Thoracic aorta (tissue), 2 donors: ENCODE results near the gene UBE2H. TPM values are rescaled to one million over a fixed set of nuclear protein-coding genes. Genes with fewer than 3 reads are reported as not detected.
"Not testable (repeated sequence)": the region's sequence is repeated elsewhere in the genome, so short reads cannot be mapped to it uniquely, and the experiment has no call there.

Experiments
- ATAC-seq: fragments of 150-250 bp; one replicate; pipeline ENCODE4 v1.8.0; 2017; ENCODE audit warnings: low read depth; ENCODE audit not compliant: insufficient number of reproducible peaks, low FRiP score
- DNase-seq: peaks from one replicate; pipeline ENCODE4 v3.0.0-alpha.2; 2020; ENCODE audit warnings: low spot score
- H3K27ac ChIP-seq, 2 donors: fragments of 200-600 bp; sonication (generic); 1 replicate in 1 of 2; 2 replicates in 1 of 2; pipeline ENCODE4 v1.5.1; 2016; ENCODE audit warnings: mild to moderate bottlenecking in 2 of 2, moderate library complexity in 2 of 2
- H3K27me3 ChIP-seq: fragments of 200-600 bp; sonication (generic); replicated peaks from 2 replicates; pipeline ENCODE4 v1.6.0; 2016; ENCODE audit warnings: mild to moderate bottlenecking; ENCODE audit not compliant: insufficient read depth
- H3K36me3 ChIP-seq: fragments of 200-600 bp; sonication (generic); one replicate; pipeline ENCODE4 v1.5.1; 2016
- H3K4me1 ChIP-seq, 2 donors: fragments of 200-600 bp; sonication (generic); 1 replicate in 1 of 2; 2 replicates in 1 of 2; pipeline versions ENCODE4 v1.5.1 to v1.6.0; 2016; ENCODE audit warnings: low read depth in 2 of 2, mild to moderate bottlenecking in 1 of 2; ENCODE audit not compliant: control insufficient read depth in 1 of 2
- H3K4me3 ChIP-seq: fragments of 200-600 bp; sonication (generic); 2 replicates; pipeline ENCODE4 v1.5.1; 2016; ENCODE audit warnings: mild to moderate bottlenecking
- H3K9me3 ChIP-seq: fragments of 200-600 bp; sonication (generic); 2 replicates; pipeline ENCODE4 v1.5.1; 2016
- total RNA-seq, 2 donors: library from RNA; depleted of rRNA; stranded (reverse); fragments of >200 nt; gene quantifications; one replicate each; pipeline versions ENCODE4 v1.1.0 to v1.2.3, GENCODE V29; 2016
- TF ChIP-seq, protein P1 (sequence below): fragments of 200-600 bp; sonication (generic); IDR thresholded peaks from one replicate; pipeline ENCODE4 v1.5.1; 2019; ENCODE audit warnings: antibody characterized with exemption

The UBE2H gene
- total RNA-seq, 2 donors from 2014 or later = 136 to 158 TPM

DNA sequence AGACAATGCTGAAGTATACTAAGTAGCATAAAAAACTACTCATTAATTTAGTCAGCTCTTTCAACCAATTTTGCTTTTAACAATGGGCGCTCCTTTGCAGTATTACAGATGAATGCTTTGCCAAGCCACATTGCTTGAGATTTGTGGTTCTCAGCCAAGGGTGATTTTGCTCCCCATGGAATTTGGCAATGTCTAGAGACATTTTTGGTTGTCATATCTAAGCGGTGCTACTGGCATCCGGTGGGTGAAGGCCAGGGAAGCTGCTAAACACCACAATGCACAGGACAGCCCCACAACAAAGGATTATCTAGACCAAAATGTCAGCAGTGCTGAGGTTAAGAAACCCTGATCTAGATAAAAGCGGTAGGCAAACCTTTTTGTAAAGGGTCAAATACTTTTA, 112.0 kb downstream of the UBE2H start:
- Histone ChIP-seq H3K27ac (peak overlapping the region; percentile 26 to 42), H3K27me3 (no peaks in the 10 kb centered on the region)

DNA sequence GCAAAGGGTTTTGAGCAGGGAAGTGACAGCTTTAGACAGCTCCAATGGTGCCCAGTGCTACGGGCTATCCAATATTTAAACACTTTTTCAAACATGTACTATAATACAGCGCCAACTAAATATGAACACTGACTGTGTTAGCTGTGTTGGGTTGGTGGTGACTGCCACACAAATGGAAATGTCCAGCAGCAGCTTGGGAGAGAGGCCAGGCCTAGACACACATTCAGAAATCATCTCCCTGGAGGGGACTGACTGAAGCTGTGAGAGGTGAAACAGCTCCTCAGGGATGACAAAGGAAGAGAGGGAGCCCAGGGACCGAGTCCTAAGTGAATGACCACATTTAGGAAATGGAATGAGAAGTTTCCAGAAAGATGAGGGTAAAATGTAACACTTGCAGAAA, 115.8 kb downstream of the UBE2H start:
- Histone ChIP-seq H3K4me1 (peaks cover 20 to 50% of the 10 kb centered on the region in 2 donors), H3K4me3 (no peak overlapping the region), H3K27ac (no peak overlapping the region), H3K27me3 (no peaks in the 10 kb centered on the region), H3K9me3 (no peaks in the 10 kb centered on the region), H3K36me3 (peaks cover 9% of the 10 kb centered on the region)
- TF ChIP-seq, protein P1, sequence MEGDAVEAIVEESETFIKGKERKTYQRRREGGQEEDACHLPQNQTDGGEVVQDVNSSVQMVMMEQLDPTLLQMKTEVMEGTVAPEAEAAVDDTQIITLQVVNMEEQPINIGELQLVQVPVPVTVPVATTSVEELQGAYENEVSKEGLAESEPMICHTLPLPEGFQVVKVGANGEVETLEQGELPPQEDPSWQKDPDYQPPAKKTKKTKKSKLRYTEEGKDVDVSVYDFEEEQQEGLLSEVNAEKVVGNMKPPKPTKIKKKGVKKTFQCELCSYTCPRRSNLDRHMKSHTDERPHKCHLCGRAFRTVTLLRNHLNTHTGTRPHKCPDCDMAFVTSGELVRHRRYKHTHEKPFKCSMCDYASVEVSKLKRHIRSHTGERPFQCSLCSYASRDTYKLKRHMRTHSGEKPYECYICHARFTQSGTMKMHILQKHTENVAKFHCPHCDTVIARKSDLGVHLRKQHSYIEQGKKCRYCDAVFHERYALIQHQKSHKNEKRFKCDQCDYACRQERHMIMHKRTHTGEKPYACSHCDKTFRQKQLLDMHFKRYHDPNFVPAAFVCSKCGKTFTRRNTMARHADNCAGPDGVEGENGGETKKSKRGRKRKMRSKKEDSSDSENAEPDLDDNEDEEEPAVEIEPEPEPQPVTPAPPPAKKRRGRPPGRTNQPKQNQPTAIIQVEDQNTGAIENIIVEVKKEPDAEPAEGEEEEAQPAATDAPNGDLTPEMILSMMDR = no peak
- DNase-seq (no peak), ATAC-seq (no peak)

More for the DNA sequence above, 112.0 kb downstream of the UBE2H start:
- no peak for ATAC-seq
- Histone ChIP-seq H3K9me3 (no peaks in the 10 kb centered on the region), H3K4me3 (no peak overlapping the region), H3K4me1 (peaks cover 29 to 39% of the 10 kb centered on the region in 2 donors), H3K36me3 (peaks cover 5% of the 10 kb centered on the region)
- TF ChIP-seq, protein P1 = no peak
- no peak for DNase-seq

GRCh38 chr7:129835569-129835968, 117.2 kb downstream of the UBE2H start:
- H3K27me3 ChIP-seq = no peaks in the 10 kb centered on the region
- H3K4me3 ChIP-seq = no peak overlapping the region
- peak overlapping the region in 1 of 2 donors; percentile 18 for H3K27ac ChIP-seq
- ATAC-seq (no peak), DNase-seq (no peak)
- peaks cover 22 to 53% of the 10 kb centered on the region in 2 donors for H3K4me1 ChIP-seq
- peaks cover 9% of the 10 kb centered on the region for H3K36me3 ChIP-seq
- TF ChIP-seq, protein P1 = no peak
- no peaks in the 10 kb centered on the region for H3K9me3 ChIP-seq

GRCh38 chr7:129833353-129833752, 119.4 kb downstream of the UBE2H start:
- DNase-seq, ATAC-seq, H3K27me3 ChIP-seq, H3K4me3 ChIP-seq, H3K9me3 ChIP-seq, H3K36me3 ChIP-seq: not testable (repeated sequence)
- Histone ChIP-seq H3K27ac (peak overlapping the region; percentile 52 to 87), H3K4me1 (peaks cover 19 to 65% of the 10 kb centered on the region in 2 donors)

- peaks cover 9% of the 10 kb centered on the region for H3K36me3 ChIP-seq
- ATAC-seq (no peak), DNase-seq (no peak)
- TF ChIP-seq, protein P1 = no peak
- H3K27me3 ChIP-seq = no peaks in the 10 kb centered on the region
- peak overlapping the region; percentile 31 to 87 for H3K27ac ChIP-seq
- no peak overlapping the region for H3K4me3 ChIP-seq
- H3K4me1 ChIP-seq = peaks cover 19 to 65% of the 10 kb centered on the region in 2 donors
- no peaks in the 10 kb centered on the region for H3K9me3 ChIP-seq
Observed at GRCh38 chr7:129832701-129833227, 120.0 kb downstream of the UBE2H start.

GRCh38 chr7:129832282-129832681, 120.5 kb downstream of the UBE2H start:
- Histone ChIP-seq H3K27ac (peak overlapping the region; percentile 81 to 87), H3K27me3 (no peaks in the 10 kb centered on the region), H3K4me3 (no peak overlapping the region), H3K36me3 (peaks cover 9% of the 10 kb centered on the region), H3K4me1 (peaks cover 19 to 65% of the 10 kb centered on the region in 2 donors), H3K9me3 (no peaks in the 10 kb centered on the region)
- DNase-seq (no peak), ATAC-seq (no peak)
- TF ChIP-seq, protein P1 = no peak
